Naive thymus-derived CD4-positive, alpha-beta T cell (primary cell): ENCODE data around the gene GARNL3. TPM values are rescaled to one million over a fixed set of nuclear protein-coding genes. Genes with fewer than 3 reads are reported as not detected.
A peak's percentile ranks its signal among the peaks of the same experiment; 100 is the strongest.

ENCODE experiments used
- ATAC-seq: fragments of 150-1000 bp; cut with Tn5 transposase; 2 replicates; pipeline ENCODE4 v1.10.0; 2021; ENCODE audit warnings: mild to moderate bottlenecking, moderate library complexity
- CTCF ChIA-PET: fragments of 350-600 bp; sonication (Branson Sonifier 250); formaldehyde crosslinking; loops from one replicate; lab custom pipeline; 2021; ENCODE audit warnings: antibody characterized with exemption; lab: Charles Lee
- POLR2A ChIA-PET: fragments of 350-600 bp; sonication (Branson Sonifier 250); formaldehyde crosslinking; loops from one replicate; lab custom pipeline; 2021; ENCODE audit warnings: antibody characterized with exemption, inconsistent platforms; lab: Charles Lee
- DNase-seq, 9 donors: peaks; one replicate each; pipeline versions ENCODE4 v3.0.0 to v3.0.0-alpha.2; 2020 to 2022; ENCODE audit warnings: mixed read lengths in 1 of 9
- H3K27ac ChIP-seq: one replicate; pipeline ENCODE4 v1.7.0; 2013; ENCODE audit warnings: mild to moderate bottlenecking, low read depth, low read length, moderate library complexity
- H3K27me3 ChIP-seq, 2 donors: one replicate each; pipeline ENCODE4 v1.7.0; 2013; ENCODE audit warnings: low read length in 2 of 2, mild to moderate bottlenecking in 2 of 2, moderate library complexity in 2 of 2; ENCODE audit not compliant: control insufficient read depth in 2 of 2, insufficient read depth in 2 of 2
- H3K36me3 ChIP-seq, 3 experiments: 1 replicate in 2 of 3; 2 replicates in 1 of 3; pipeline ENCODE4 v1.7.0; 2013; ENCODE audit warnings: low read length in 3 of 3, mild to moderate bottlenecking in 3 of 3, moderate library complexity in 1 of 3; ENCODE audit not compliant: insufficient read depth in 3 of 3, control insufficient read depth in 2 of 3
- H3K4me1 ChIP-seq, 2 donors: one replicate each; pipeline ENCODE4 v1.7.0; 2013; ENCODE audit warnings: low read length in 2 of 2, mild to moderate bottlenecking in 2 of 2, moderate library complexity in 1 of 2; ENCODE audit not compliant: control insufficient read depth in 2 of 2, insufficient read depth in 2 of 2
- H3K4me3 ChIP-seq: 2 replicates; pipeline ENCODE4 v1.7.0; 2013; ENCODE audit warnings: mild to moderate bottlenecking, low read length
- H3K9me3 ChIP-seq, 3 experiments: 1 replicate in 2 of 3; 2 replicates in 1 of 3; pipeline ENCODE4 v1.7.0; 2013; ENCODE audit warnings: low read length in 3 of 3; ENCODE audit not compliant: control insufficient read depth in 2 of 3
- H3K27ac Mint-ChIP-seq, 9 donors: one replicate each; pipeline ENCODE4 v1.8.0; 2020 to 2022; ENCODE audit warnings: mixed read lengths in 9 of 9, mild to moderate bottlenecking in 8 of 9, moderate library complexity in 5 of 9, inconsistent platforms in 2 of 9
- H3K27me3 Mint-ChIP-seq, 5 donors: one replicate each; pipeline ENCODE4 v1.8.0; 2021 to 2022; ENCODE audit warnings: mixed read lengths in 5 of 5, mild to moderate bottlenecking in 1 of 5
- H3K36me3 Mint-ChIP-seq, 5 donors: one replicate each; pipeline ENCODE4 v1.8.0; 2020 to 2022; ENCODE audit warnings: mixed read lengths in 5 of 5, mild to moderate bottlenecking in 3 of 5, inconsistent platforms in 1 of 5
- H3K4me1 Mint-ChIP-seq, 7 donors: one replicate each; pipeline ENCODE4 v1.8.0; 2020 to 2022; ENCODE audit warnings: mixed read lengths in 7 of 7, mild to moderate bottlenecking in 3 of 7, inconsistent platforms in 1 of 7
- H3K4me3 Mint-ChIP-seq, 10 donors: one replicate each; pipeline ENCODE4 v1.8.0; 2020 to 2022; ENCODE audit warnings: mild to moderate bottlenecking in 10 of 10, mixed read lengths in 10 of 10, moderate library complexity in 6 of 10, inconsistent platforms in 2 of 10
- H3K9me3 Mint-ChIP-seq, 11 donors: one replicate each; pipeline ENCODE4 v1.8.0; 2020 to 2022; ENCODE audit warnings: mixed read lengths in 11 of 11, mild to moderate bottlenecking in 4 of 11, inconsistent platforms in 1 of 11, moderate library complexity in 1 of 11
- intact Hi-C, 2 donors: fragments of 100-400 bp; cut with micrococcal nuclease; formaldehyde crosslinking; loops; one replicate each; pipeline ENCODE4 v1.15.1; 2023
- polyA plus RNA-seq, 2 donors: library from polyadenylated mRNA; unstranded; fragments of 300-500 nt; fragmentation: Illumina TruSeq; gene quantifications; one replicate each; pipeline ENCODE4 v1.2.3, GENCODE V29; 2021
- total RNA-seq, 6 experiments: library from RNA in 5 of 6; stranded (reverse) in 5 of 6; gene quantifications; 1 replicate in 5 of 6; 2 replicates in 1 of 6; pipeline ENCODE4 v1.2.3 and lab custom pipeline; 2021 to 2026

GARNL3 gene
- total and polyA plus RNA-seq, 7 experiments from 2014 or later: 0.85 to 4.1 (median 2.6) TPM; not detected in 1

GRCh38 chr9:127245637-127246164, 18.9 kb upstream of the GARNL3 start:
- ATAC-seq (no peak), DNase-seq (no peak)
- ChIA-PET POLR2A (interaction anchor here (1.5 kb wide), 2 partner anchors 18 to 206 kb away, joined by 3 to 9 read pairs; partner anchors contain the start of genes LRSAM1 and RPL12), CTCF (no interaction called here)
- Histone ChIP-seq H3K36me3 (no peaks in the 10 kb centered on the region), H3K9me3 (no peaks in the 10 kb centered on the region), H3K27ac (no peak overlapping the region), H3K4me3 (peak overlapping the region; percentile 85), H3K4me1 (peaks cover 0 to 5% of the 10 kb centered on the region in 2 donors), H3K27me3 (no peaks in the 10 kb centered on the region)
- peaks cover 0 to 4% (median 0%) of the 10 kb centered on the region in 5 donors for H3K36me3 Mint-ChIP-seq
- H3K27me3 Mint-ChIP-seq: peaks cover 0 to 31% (median 6%) of the 10 kb centered on the region in 5 donors
- peak overlapping the region; percentile 80 to 92 (median 88) for H3K4me3 Mint-ChIP-seq
- H3K9me3 Mint-ChIP-seq: no peaks in the 10 kb centered on the region
- intact Hi-C loops: loop anchor here (1.0 to 2.0 kb wide), 7 partner anchors 20 to 367 kb away; partner anchors contain the start of genes LRSAM1 (in 2 of the 2), RPL12 (in 2 of the 2), ZNF79 (in 2 of the 2) and STXBP1 (in 1 of the 2)
- no peak overlapping the region for H3K27ac Mint-ChIP-seq
- peaks cover 4 to 16% (median 8%) of the 10 kb centered on the region in 7 donors for H3K4me1 Mint-ChIP-seq

- peaks cover 0 to 9% (median 0%) of the 10 kb centered on the region in 5 donors for H3K36me3 Mint-ChIP-seq
- intact Hi-C loops: no loop called here
- H3K4me3 Mint-ChIP-seq: no peak overlapping the region
- no peak overlapping the region for H3K27ac Mint-ChIP-seq
- H3K9me3 Mint-ChIP-seq: no peaks in the 10 kb centered on the region
- ChIA-PET POLR2A (no interaction called here), CTCF (interaction anchor here (0.6 kb wide), 1 partner anchor 56 kb away, joined by 5 read pairs; no protein-coding TSS in a partner anchor)
- no peaks in the 10 kb centered on the region for H3K36me3 ChIP-seq
- no peaks in the 10 kb centered on the region for H3K27me3 ChIP-seq
- no peak overlapping the region for H3K4me3 ChIP-seq
- ATAC-seq (no peak), DNase-seq (no peak)
- no peaks in the 10 kb centered on the region for H3K9me3 ChIP-seq
- peaks cover 1 to 45% (median 12%) of the 10 kb centered on the region in 5 donors for H3K27me3 Mint-ChIP-seq
- H3K4me1 ChIP-seq: peaks cover 0 to 5% of the 10 kb centered on the region in 2 donors
- peaks cover 4 to 16% (median 9%) of the 10 kb centered on the region in 7 donors for H3K4me1 Mint-ChIP-seq
- no peak overlapping the region for H3K27ac ChIP-seq
Measured at GRCh38 chr9:127248241-127248640, 16.3 kb upstream of the GARNL3 start.

GRCh38 chr9:127249877-127250276, 14.7 kb upstream of the GARNL3 start:
- ChIA-PET POLR2A (no interaction called here), CTCF (no interaction called here)
- H3K27me3 ChIP-seq: no peaks in the 10 kb centered on the region
- H3K36me3 ChIP-seq: no peaks in the 10 kb centered on the region
- H3K27ac Mint-ChIP-seq: no peak overlapping the region
- H3K9me3 Mint-ChIP-seq: no peaks in the 10 kb centered on the region
- intact Hi-C loops: no loop called here
- no peaks in the 10 kb centered on the region for H3K9me3 ChIP-seq
- no peak overlapping the region for H3K27ac ChIP-seq
- H3K4me3 ChIP-seq: no peak overlapping the region
- H3K27me3 Mint-ChIP-seq: peaks cover 13 to 61% (median 22%) of the 10 kb centered on the region in 5 donors
- H3K4me1 ChIP-seq: peaks cover 0 to under 1% of the 10 kb centered on the region in 2 donors
- peaks cover 0 to 9% (median 0%) of the 10 kb centered on the region in 5 donors for H3K36me3 Mint-ChIP-seq
- no peak for DNase-seq
- no peak overlapping the region for H3K4me3 Mint-ChIP-seq
- H3K4me1 Mint-ChIP-seq: peaks cover 4 to 8% (median 7%) of the 10 kb centered on the region in 7 donors
- ATAC-seq: no peak

GRCh38 chr9:127250896-127251391, 13.6 kb upstream of the GARNL3 start:
- H3K27me3 Mint-ChIP-seq: peaks cover 13 to 66% (median 26%) of the 10 kb centered on the region in 5 donors
- intact Hi-C loops: no loop called here
- POLR2A ChIA-PET: no interaction called here

GRCh38 chr9:127252410-127253318, 11.9 kb upstream of the GARNL3 start:
- no peak overlapping the region for H3K27ac ChIP-seq
- Mint-ChIP-seq H3K4me3 (no peak overlapping the region), H3K27me3 (peaks cover 13 to 66% (median 26%) of the 10 kb centered on the region in 5 donors), H3K36me3 (peaks cover 0 to 9% (median 0%) of the 10 kb centered on the region in 5 donors), H3K27ac (no peak overlapping the region), H3K9me3 (no peaks in the 10 kb centered on the region), H3K4me1 (peaks cover 0 to 3% (median 0%) of the 10 kb centered on the region in 7 donors)
- no peaks in the 10 kb centered on the region for H3K27me3 ChIP-seq
- no peak overlapping the region for H3K4me3 ChIP-seq
- no peaks in the 10 kb centered on the region for H3K4me1 ChIP-seq
- DNase-seq: no peak
- H3K9me3 ChIP-seq: no peaks in the 10 kb centered on the region
- no peak for ATAC-seq
- CTCF ChIA-PET: no interaction called here
- intact Hi-C loops: no loop called here
- POLR2A ChIA-PET: no interaction called here
- no peaks in the 10 kb centered on the region for H3K36me3 ChIP-seq

More at GRCh38 chr9:127250896-127251391, 13.6 kb upstream of the GARNL3 start:
- H3K36me3 ChIP-seq: no peaks in the 10 kb centered on the region
- Mint-ChIP-seq H3K4me3 (no peak overlapping the region), H3K27ac (no peak overlapping the region), H3K4me1 (peaks cover 0 to 3% (median 0%) of the 10 kb centered on the region in 7 donors), H3K36me3 (peaks cover 0 to 9% (median 0%) of the 10 kb centered on the region in 5 donors), H3K9me3 (no peaks in the 10 kb centered on the region)
- DNase-seq (no peak), ATAC-seq (no peak)
- CTCF ChIA-PET: no interaction called here
- no peaks in the 10 kb centered on the region for H3K9me3 ChIP-seq
- no peaks in the 10 kb centered on the region for H3K4me1 ChIP-seq
- no peak overlapping the region for H3K4me3 ChIP-seq
- H3K27me3 ChIP-seq: no peaks in the 10 kb centered on the region
- no peak overlapping the region for H3K27ac ChIP-seq

- ATAC-seq (no peak), DNase-seq (no peak)
- intact Hi-C loops: no loop called here
- CTCF ChIA-PET: no interaction called here
- Mint-ChIP-seq H3K27me3 (peaks cover 13 to 64% (median 26%) of the 10 kb centered on the region in 5 donors), H3K4me1 (peaks cover 0 to 3% (median 0%) of the 10 kb centered on the region in 7 donors), H3K4me3 (no peak overlapping the region), H3K36me3 (peaks cover 0 to 9% (median 0%) of the 10 kb centered on the region in 5 donors), H3K9me3 (no peaks in the 10 kb centered on the region), H3K27ac (no peak overlapping the region)
- H3K27ac ChIP-seq: no peak overlapping the region
- H3K4me1 ChIP-seq: no peaks in the 10 kb centered on the region
- H3K36me3 ChIP-seq: no peaks in the 10 kb centered on the region
- POLR2A ChIA-PET: no interaction called here
- no peaks in the 10 kb centered on the region for H3K27me3 ChIP-seq
- no peak overlapping the region for H3K4me3 ChIP-seq
- no peaks in the 10 kb centered on the region for H3K9me3 ChIP-seq
Measured at GRCh38 chr9:127253446-127253845, 11.1 kb upstream of the GARNL3 start.
